HG03196 (cell line): ENCODE data around the gene JAG2.

Source experiments
- ATAC-seq: cut with Tn5 transposase; IDR thresholded peaks from one replicate; pipeline ENCODE4 v1.9.1; 2021; ENCODE audit not compliant: unreplicated experiment

JAG2 gene

GRCh38 chr14:105094193-105094907 is 74.2 kb downstream of the JAG2 start:
- ATAC-seq: no peak

GRCh38 chr14:105093431-105094192 is 75.0 kb downstream of the JAG2 start:
- ATAC-seq: peak; percentile 40

- no peak for ATAC-seq
These were observed 75.5 kb downstream of the JAG2 start for GRCh38 chr14:105093038-105093430.

GRCh38 chr14:105092171-105093037 is 76.2 kb downstream of the JAG2 start:
- no peak for ATAC-seq

GRCh38 chr14:105091517-105092170 is 76.9 kb downstream of the JAG2 start:
- ATAC-seq: no peak

- ATAC-seq: no peak
These were observed 77.5 kb downstream of the JAG2 start for GRCh38 chr14:105091054-105091516.
